Measurements from ENCODE around the gene COPB1.

- TF ChIP-seq MXI1 (conservative IDR thresholded peaks at IDR 0.05; ENCODE audit: poor library complexity, severe bottlenecking) (no peak), CTCF (IDR thresholded peaks at IDR 0.05; ENCODE audit: poor library complexity, severe bottlenecking) (no peak), EZH2 (IDR thresholded peaks at IDR 0.05; ENCODE audit: borderline replicate concordance, insufficient read depth, low read length, poor library complexity, severe bottlenecking) (no peak), TAF1 (IDR thresholded peaks at IDR 0.05; ENCODE audit: low read depth) (no peak), POLR2AphosphoS5 (IDR thresholded peaks at IDR 0.05) (no peak), EP300 (conservative IDR thresholded peaks at IDR 0.05; ENCODE audit: poor library complexity, severe bottlenecking) (no peak)
Measured at GRCh38 chr11:14518820-14519219, 19.2 kb upstream of the COPB1 start.

All from neural cell (in vitro differentiated cells).